ENCODE measurements around the gene SLC1A2.
A peak's percentile ranks its signal among the peaks of the same experiment; 100 is the strongest.

Gene SLC1A2

GRCh38 chr11:35246745-35247144 is 172.6 kb downstream of the SLC1A2 start:
- H3K4me3 Mint-ChIP-seq, result no peak overlapping the region
- no peak for DNase-seq
- no peaks in the 10 kb centered on the region for H3K36me3 Mint-ChIP-seq (ENCODE audit: low read depth)
- peaks cover 58% of the 10 kb centered on the region for H3K4me1 Mint-ChIP-seq
- peaks cover 9% of the 10 kb centered on the region for H3K9me3 Mint-ChIP-seq
- no peak overlapping the region for H3K27ac Mint-ChIP-seq
- no peaks in the 10 kb centered on the region for H3K27me3 Mint-ChIP-seq
- no peak for ATAC-seq

- no peaks in the 10 kb centered on the region for H3K27me3 Mint-ChIP-seq
- H3K9me3 Mint-ChIP-seq, result peaks cover 9% of the 10 kb centered on the region
- H3K27ac Mint-ChIP-seq, result no peak overlapping the region
- H3K4me1 Mint-ChIP-seq, result peaks cover 61% of the 10 kb centered on the region
- no peak overlapping the region for H3K4me3 Mint-ChIP-seq
- ATAC-seq (no peak), DNase-seq (no peak)
- no peaks in the 10 kb centered on the region for H3K36me3 Mint-ChIP-seq (ENCODE audit: low read depth)
These were observed 173.6 kb downstream of the SLC1A2 start for GRCh38 chr11:35245786-35246185.

GRCh38 chr11:35245056-35245455 is 174.3 kb downstream of the SLC1A2 start:
- no peak overlapping the region for H3K27ac Mint-ChIP-seq
- peaks cover 63% of the 10 kb centered on the region for H3K4me1 Mint-ChIP-seq

GRCh38 chr11:35243774-35244173 is 175.6 kb downstream of the SLC1A2 start:
- Mint-ChIP-seq H3K27me3 (no peaks in the 10 kb centered on the region), H3K36me3 (ENCODE audit: low read depth) (no peaks in the 10 kb centered on the region), H3K4me3 (no peak overlapping the region), H3K9me3 (peaks cover 4% of the 10 kb centered on the region), H3K4me1 (peaks cover 73% of the 10 kb centered on the region), H3K27ac (no peak overlapping the region)
- DNase-seq, result no peak
- ATAC-seq, result no peak

More at GRCh38 chr11:35245056-35245455, 174.3 kb downstream of the SLC1A2 start:
- Mint-ChIP-seq H3K36me3 (ENCODE audit: low read depth) (no peaks in the 10 kb centered on the region), H3K4me3 (no peak overlapping the region), H3K9me3 (peaks cover 6% of the 10 kb centered on the region), H3K27me3 (no peaks in the 10 kb centered on the region)
- ATAC-seq (no peak), DNase-seq (no peak)

- Mint-ChIP-seq H3K27me3 (no peaks in the 10 kb centered on the region), H3K4me3 (peak overlapping the region; percentile 12), H3K4me1 (peaks cover 75% of the 10 kb centered on the region), H3K9me3 (peaks cover 4% of the 10 kb centered on the region), H3K36me3 (ENCODE audit: low read depth) (no peaks in the 10 kb centered on the region), H3K27ac (peak overlapping the region; percentile 73)
- no peak for DNase-seq
- peak; percentile 70 for ATAC-seq
These were observed 176.7 kb downstream of the SLC1A2 start for GRCh38 chr11:35242412-35243242.

GRCh38 chr11:35241531-35241930 is 177.8 kb downstream of the SLC1A2 start:
- no peaks in the 10 kb centered on the region for H3K27me3 Mint-ChIP-seq
- peaks cover 75% of the 10 kb centered on the region for H3K4me1 Mint-ChIP-seq
- no peak overlapping the region for H3K4me3 Mint-ChIP-seq
- no peaks in the 10 kb centered on the region for H3K36me3 Mint-ChIP-seq (ENCODE audit: low read depth)
- ATAC-seq (no peak), DNase-seq (no peak)
- H3K27ac Mint-ChIP-seq, result no peak overlapping the region
- H3K9me3 Mint-ChIP-seq, result peaks cover 4% of the 10 kb centered on the region

GRCh38 chr11:35241083-35241482 is 178.3 kb downstream of the SLC1A2 start:
- DNase-seq (no peak), ATAC-seq (no peak)
- Mint-ChIP-seq H3K27me3 (no peaks in the 10 kb centered on the region), H3K27ac (no peak overlapping the region), H3K4me1 (peaks cover 75% of the 10 kb centered on the region), H3K36me3 (ENCODE audit: low read depth) (no peaks in the 10 kb centered on the region), H3K4me3 (no peak overlapping the region), H3K9me3 (peaks cover 4% of the 10 kb centered on the region)

GRCh38 chr11:35239471-35240075 is 179.8 kb downstream of the SLC1A2 start:
- H3K4me1 Mint-ChIP-seq, result peaks cover 81% of the 10 kb centered on the region

GRCh38 chr11:35238882-35239281 is 180.5 kb downstream of the SLC1A2 start:
- H3K27ac Mint-ChIP-seq, result no peak overlapping the region

More at GRCh38 chr11:35239471-35240075, 179.8 kb downstream of the SLC1A2 start:
- Mint-ChIP-seq H3K36me3 (ENCODE audit: low read depth) (peaks cover under 1% of the 10 kb centered on the region), H3K27ac (no peak overlapping the region), H3K27me3 (no peaks in the 10 kb centered on the region), H3K9me3 (peaks cover 10% of the 10 kb centered on the region), H3K4me3 (no peak overlapping the region)
- DNase-seq, result no peak
- ATAC-seq, result peak; percentile 9

GRCh38 chr11:35237860-35238715 is 181.3 kb downstream of the SLC1A2 start:
- DNase-seq (peak; percentile 57), ATAC-seq (no peak)
- Mint-ChIP-seq H3K27ac (peak overlapping the region; percentile 34), H3K4me1 (peaks cover 81% of the 10 kb centered on the region), H3K9me3 (peaks cover 20% of the 10 kb centered on the region), H3K36me3 (ENCODE audit: low read depth) (peaks cover 9% of the 10 kb centered on the region), H3K27me3 (no peaks in the 10 kb centered on the region), H3K4me3 (no peak overlapping the region)

More at GRCh38 chr11:35238882-35239281, 180.5 kb downstream of the SLC1A2 start:
- H3K27me3 Mint-ChIP-seq, result no peaks in the 10 kb centered on the region
- ATAC-seq, result no peak
- peaks cover 12% of the 10 kb centered on the region for H3K9me3 Mint-ChIP-seq
- peaks cover 81% of the 10 kb centered on the region for H3K4me1 Mint-ChIP-seq
- peaks cover 6% of the 10 kb centered on the region for H3K36me3 Mint-ChIP-seq (ENCODE audit: low read depth)
- H3K4me3 Mint-ChIP-seq, result no peak overlapping the region
- DNase-seq, result no peak

GRCh38 chr11:35237351-35237750 is 182.0 kb downstream of the SLC1A2 start:
- no peak overlapping the region for H3K4me3 Mint-ChIP-seq

GRCh38 chr11:35236667-35237003 is 182.7 kb downstream of the SLC1A2 start:
- peaks cover 80% of the 10 kb centered on the region for H3K4me1 Mint-ChIP-seq
- no peaks in the 10 kb centered on the region for H3K27me3 Mint-ChIP-seq
- DNase-seq, result no peak
- H3K9me3 Mint-ChIP-seq, result peaks cover 25% of the 10 kb centered on the region
- peak overlapping the region; percentile 44 for H3K27ac Mint-ChIP-seq
- H3K36me3 Mint-ChIP-seq (ENCODE audit: low read depth), result peaks cover 24% of the 10 kb centered on the region
- H3K4me3 Mint-ChIP-seq, result no peak overlapping the region
- ATAC-seq, result no peak

More at GRCh38 chr11:35237351-35237750, 182.0 kb downstream of the SLC1A2 start:
- no peak for DNase-seq
- ATAC-seq, result no peak
- H3K27me3 Mint-ChIP-seq, result no peaks in the 10 kb centered on the region
- H3K9me3 Mint-ChIP-seq, result peaks cover 25% of the 10 kb centered on the region
- H3K36me3 Mint-ChIP-seq (ENCODE audit: low read depth), result peaks cover 16% of the 10 kb centered on the region
- H3K4me1 Mint-ChIP-seq, result peaks cover 81% of the 10 kb centered on the region
- no peak overlapping the region for H3K27ac Mint-ChIP-seq

- DNase-seq (peak; percentile 69), ATAC-seq (peak; percentile 86)
- peaks cover 77% of the 10 kb centered on the region for H3K4me1 Mint-ChIP-seq
- H3K4me3 Mint-ChIP-seq, result peak overlapping the region; percentile 10
- H3K27me3 Mint-ChIP-seq, result no peaks in the 10 kb centered on the region
- H3K9me3 Mint-ChIP-seq, result peaks cover 25% of the 10 kb centered on the region
- peaks cover 29% of the 10 kb centered on the region for H3K36me3 Mint-ChIP-seq (ENCODE audit: low read depth)
- peak overlapping the region; percentile 44 for H3K27ac Mint-ChIP-seq
These were observed 183.3 kb downstream of the SLC1A2 start for GRCh38 chr11:35235936-35236666.

- Mint-ChIP-seq H3K36me3 (ENCODE audit: low read depth) (peaks cover 35% of the 10 kb centered on the region), H3K27ac (peak overlapping the region; percentile 44), H3K4me3 (peak overlapping the region; percentile 10)
These were observed 183.9 kb downstream of the SLC1A2 start for GRCh38 chr11:35235498-35235897.

More at GRCh38 chr11:35235498-35235897, 183.9 kb downstream of the SLC1A2 start:
- peaks cover 77% of the 10 kb centered on the region for H3K4me1 Mint-ChIP-seq
- H3K27me3 Mint-ChIP-seq, result no peaks in the 10 kb centered on the region
- peaks cover 30% of the 10 kb centered on the region for H3K9me3 Mint-ChIP-seq
- ATAC-seq (no peak), DNase-seq (no peak)

All from activated naive CD8-positive, alpha-beta T cell treated with anti-CD3 and anti-CD28 coated beads, Interleukin-2, amount 50 U/mL, for 24 hours (primary cell).